ENCODE results near the gene NFKB2. TPM values are rescaled to one million over a fixed set of nuclear protein-coding genes. Genes with fewer than 3 reads are reported as not detected.

Gene NFKB2
- total RNA-seq, 1 donor from 2014 or later, result 11.0 TPM

GRCh38 chr10:102413806-102414561 lies 18.5 kb downstream of the NFKB2 start:
- H3K9ac ChIP-seq (ENCODE audit: low read depth in 1 of 3, low read length in 3 of 3), result no peak overlapping the region
- H3K27ac ChIP-seq (ENCODE audit: low read depth, low read length), result no peak overlapping the region
- H3K4me3 ChIP-seq (ENCODE audit: low read length in 3 of 3), result no peak overlapping the region
- peaks cover 71 to 84% (median 71%) of the 10 kb centered on the region in 3 donors for H3K27me3 ChIP-seq (ENCODE audit: control insufficient read depth in 3 of 3, insufficient read depth in 3 of 3, low read length in 3 of 3)
- no peaks in the 10 kb centered on the region for H3K36me3 ChIP-seq (ENCODE audit: control insufficient read depth in 3 of 3, insufficient read depth in 3 of 3, low read length in 3 of 3)
- no peaks in the 10 kb centered on the region for H3K9me3 ChIP-seq (ENCODE audit: control insufficient read depth in 3 of 3, low read length in 3 of 3)
- H3K4me1 ChIP-seq (ENCODE audit: control insufficient read depth in 3 of 3, insufficient read depth in 3 of 3, low read length in 3 of 3), result peaks cover 3 to 9% (median 7%) of the 10 kb centered on the region in 3 donors

GRCh38 chr10:102414749-102415148 lies 19.2 kb downstream of the NFKB2 start:
- Histone ChIP-seq H3K4me3 (ENCODE audit: low read length in 3 of 3) (no peak overlapping the region), H3K36me3 (ENCODE audit: control insufficient read depth in 3 of 3, insufficient read depth in 3 of 3, low read length in 3 of 3) (no peaks in the 10 kb centered on the region), H3K27ac (ENCODE audit: low read depth, low read length) (no peak overlapping the region), H3K4me1 (ENCODE audit: control insufficient read depth in 3 of 3, insufficient read depth in 3 of 3, low read length in 3 of 3) (peaks cover 10 to 14% (median 14%) of the 10 kb centered on the region in 3 donors), H3K9ac (ENCODE audit: low read depth in 1 of 3, low read length in 3 of 3) (no peak overlapping the region), H3K27me3 (ENCODE audit: control insufficient read depth in 3 of 3, insufficient read depth in 3 of 3, low read length in 3 of 3) (peaks cover 65 to 82% (median 66%) of the 10 kb centered on the region in 3 donors), H3K9me3 (ENCODE audit: control insufficient read depth in 3 of 3, low read length in 3 of 3) (no peaks in the 10 kb centered on the region)

- no peaks in the 10 kb centered on the region for H3K36me3 ChIP-seq (ENCODE audit: control insufficient read depth in 3 of 3, insufficient read depth in 3 of 3, low read length in 3 of 3)
- H3K9me3 ChIP-seq (ENCODE audit: control insufficient read depth in 3 of 3, low read length in 3 of 3), result no peaks in the 10 kb centered on the region
- peaks cover 50 to 67% (median 51%) of the 10 kb centered on the region in 3 donors for H3K27me3 ChIP-seq (ENCODE audit: control insufficient read depth in 3 of 3, insufficient read depth in 3 of 3, low read length in 3 of 3)
- no peak overlapping the region for H3K9ac ChIP-seq (ENCODE audit: low read depth in 1 of 3, low read length in 3 of 3)
- no peak overlapping the region for H3K27ac ChIP-seq (ENCODE audit: low read depth, low read length)
- H3K4me3 ChIP-seq (ENCODE audit: low read length in 3 of 3), result no peak overlapping the region
- H3K4me1 ChIP-seq (ENCODE audit: control insufficient read depth in 3 of 3, insufficient read depth in 3 of 3, low read length in 3 of 3), result peaks cover 16 to 17% (median 16%) of the 10 kb centered on the region in 3 donors
These were observed 20.8 kb downstream of the NFKB2 start for GRCh38 chr10:102416283-102416682.

- Histone ChIP-seq H3K9ac (ENCODE audit: low read depth in 1 of 3, low read length in 3 of 3) (no peak overlapping the region), H3K4me3 (ENCODE audit: low read length in 3 of 3) (no peak overlapping the region), H3K27ac (ENCODE audit: low read depth, low read length) (no peak overlapping the region), H3K27me3 (ENCODE audit: control insufficient read depth in 3 of 3, insufficient read depth in 3 of 3, low read length in 3 of 3) (peaks cover 46 to 63% (median 47%) of the 10 kb centered on the region in 3 donors), H3K9me3 (ENCODE audit: control insufficient read depth in 3 of 3, low read length in 3 of 3) (no peaks in the 10 kb centered on the region), H3K4me1 (ENCODE audit: control insufficient read depth in 3 of 3, insufficient read depth in 3 of 3, low read length in 3 of 3) (peaks cover 17 to 20% (median 18%) of the 10 kb centered on the region in 3 donors), H3K36me3 (ENCODE audit: control insufficient read depth in 3 of 3, insufficient read depth in 3 of 3, low read length in 3 of 3) (no peaks in the 10 kb centered on the region)
These were observed 21.2 kb downstream of the NFKB2 start for GRCh38 chr10:102416695-102417094.

- no peak within 1 kb of the TSS for H3K27ac ChIP-seq (ENCODE audit: low read depth, low read length)
- H3K36me3 ChIP-seq (ENCODE audit: control insufficient read depth in 3 of 3, insufficient read depth in 3 of 3, low read length in 3 of 3), result peaks cover 8 to 10% (median 8%) of the 10 kb centered on the region in 3 donors
- peaks cover 33 to 38% (median 34%) of the 10 kb centered on the region in 3 donors for H3K4me1 ChIP-seq (ENCODE audit: control insufficient read depth in 3 of 3, insufficient read depth in 3 of 3, low read length in 3 of 3)
- no peaks in the 10 kb centered on the region for H3K9me3 ChIP-seq (ENCODE audit: control insufficient read depth in 3 of 3, low read length in 3 of 3)
- peak within 1 kb of the TSS; percentile 81 to 99 (median 97) for H3K4me3 ChIP-seq (ENCODE audit: low read length in 3 of 3)
- H3K27me3 ChIP-seq (ENCODE audit: control insufficient read depth in 3 of 3, insufficient read depth in 3 of 3, low read length in 3 of 3), result peaks cover 27 to 43% (median 29%) of the 10 kb centered on the region in 3 donors
- H3K9ac ChIP-seq (ENCODE audit: low read depth in 1 of 3, low read length in 3 of 3), result no peak within 1 kb of the TSS
These were observed 23.2 kb downstream of the NFKB2 start, which contains the start of gene PSD for GRCh38 chr10:102418622-102419268. Gene PSD, minus strand, starts transcription at chr10:102418785. Its CDS starts 1,747 bp downstream, at chr10:102417038.

- Histone ChIP-seq H3K36me3 (ENCODE audit: control insufficient read depth in 3 of 3, insufficient read depth in 3 of 3, low read length in 3 of 3) (peaks cover 15 to 16% (median 16%) of the 10 kb centered on the region in 3 donors), H3K9me3 (ENCODE audit: control insufficient read depth in 3 of 3, low read length in 3 of 3) (no peaks in the 10 kb centered on the region), H3K4me3 (ENCODE audit: low read length in 3 of 3) (peak overlapping the region; percentile 81 to 99 (median 97)), H3K27me3 (ENCODE audit: control insufficient read depth in 3 of 3, insufficient read depth in 3 of 3, low read length in 3 of 3) (peaks cover 23 to 38% (median 25%) of the 10 kb centered on the region in 3 donors), H3K27ac (ENCODE audit: low read depth, low read length) (peak overlapping the region; percentile 72), H3K4me1 (ENCODE audit: control insufficient read depth in 3 of 3, insufficient read depth in 3 of 3, low read length in 3 of 3) (peaks cover 33 to 38% (median 34%) of the 10 kb centered on the region in 3 donors), H3K9ac (ENCODE audit: low read depth in 1 of 3, low read length in 3 of 3) (peak overlapping the region in 2 of 3 donors; percentile 92 to 94)
These were observed 24.0 kb downstream of the NFKB2 start for GRCh38 chr10:102419269-102420180.

- Histone ChIP-seq H3K9ac (ENCODE audit: low read depth in 1 of 3, low read length in 3 of 3) (peak overlapping the region; percentile 92 to 94 (median 94)), H3K9me3 (ENCODE audit: control insufficient read depth in 3 of 3, low read length in 3 of 3) (no peaks in the 10 kb centered on the region), H3K36me3 (ENCODE audit: control insufficient read depth in 3 of 3, insufficient read depth in 3 of 3, low read length in 3 of 3) (peaks cover 17 to 20% (median 19%) of the 10 kb centered on the region in 3 donors), H3K4me1 (ENCODE audit: control insufficient read depth in 3 of 3, insufficient read depth in 3 of 3, low read length in 3 of 3) (peaks cover 33 to 38% (median 34%) of the 10 kb centered on the region in 3 donors), H3K27me3 (ENCODE audit: control insufficient read depth in 3 of 3, insufficient read depth in 3 of 3, low read length in 3 of 3) (peaks cover 17 to 31% (median 23%) of the 10 kb centered on the region in 3 donors), H3K4me3 (ENCODE audit: low read length in 3 of 3) (peak overlapping the region; percentile 81 to 99 (median 97)), H3K27ac (ENCODE audit: low read depth, low read length) (peak overlapping the region; percentile 72)
These were observed 24.7 kb downstream of the NFKB2 start for GRCh38 chr10:102420181-102420713.

- peaks cover 33 to 38% (median 34%) of the 10 kb centered on the region in 3 donors for H3K4me1 ChIP-seq (ENCODE audit: control insufficient read depth in 3 of 3, insufficient read depth in 3 of 3, low read length in 3 of 3)
- no peaks in the 10 kb centered on the region for H3K9me3 ChIP-seq (ENCODE audit: control insufficient read depth in 3 of 3, low read length in 3 of 3)
- peak within 1 kb of the TSS; percentile 81 to 99 (median 97) for H3K4me3 ChIP-seq (ENCODE audit: low read length in 3 of 3)
- H3K9ac ChIP-seq (ENCODE audit: low read depth in 1 of 3, low read length in 3 of 3), result peak within 1 kb of the TSS; percentile 92 to 94 (median 94)
- H3K27me3 ChIP-seq (ENCODE audit: control insufficient read depth in 3 of 3, insufficient read depth in 3 of 3, low read length in 3 of 3), result peaks cover 16 to 25% (median 17%) of the 10 kb centered on the region in 3 donors
- peaks cover 17 to 20% (median 19%) of the 10 kb centered on the region in 3 donors for H3K36me3 ChIP-seq (ENCODE audit: control insufficient read depth in 3 of 3, insufficient read depth in 3 of 3, low read length in 3 of 3)
- H3K27ac ChIP-seq (ENCODE audit: low read depth, low read length), result peak within 1 kb of the TSS; percentile 72
These were observed 25.4 kb downstream of the NFKB2 start, which contains the start of gene FBXL15 for GRCh38 chr10:102420714-102421506. Gene FBXL15, plus strand, starts transcription at chr10:102420836. Its CDS starts 294 bp downstream, at chr10:102421130.

All from skeletal muscle tissue (tissue), 4 donors.